NB4 (cell line): ENCODE data around the gene ZSCAN16.
"Not testable (repeated sequence)": the region's sequence is repeated elsewhere in the genome, so short reads cannot be mapped to it uniquely, and the experiment has no call there.

Experiments
- DNase-seq: peaks from one replicate; pipeline ENCODE4 v3.0.0; 2010; ENCODE audit warnings: low read depth
- H3K4me3 ChIP-seq: one replicate; pipeline ENCODE4 v1.5.1; 2011; ENCODE audit warnings: mild to moderate bottlenecking, low read depth, low read length, moderate library complexity
- CTCF ChIP-seq: IDR thresholded peaks from one replicate; pipeline ENCODE4 v1.5.1; 2012; ENCODE audit warnings: low read depth, low read length
- MAX ChIP-seq: IDR thresholded peaks from 2 replicates; pipeline ENCODE4 v1.6.1; 2011; ENCODE audit warnings: low read depth, low read length
- MYC ChIP-seq: IDR thresholded peaks from 2 replicates; pipeline ENCODE4 v1.6.1; 2011; ENCODE audit warnings: low read depth, low read length
- POLR2A ChIP-seq: IDR thresholded peaks from 2 replicates; pipeline ENCODE4 v1.6.1; 2011; ENCODE audit warnings: mild to moderate bottlenecking; ENCODE audit not compliant: insufficient read length; ENCODE audit errors: extremely low read depth

The ZSCAN16 gene

GRCh38 chr6:28111964-28112363 is 12.4 kb upstream of the ZSCAN16 start:
- no peak for DNase-seq
- TF ChIP-seq MYC, result no peak
- H3K4me3 ChIP-seq, result no peak overlapping the region

- no peak overlapping the region for H3K4me3 ChIP-seq
- no peak for TF ChIP-seq MYC
- no peak for TF ChIP-seq CTCF
- TF ChIP-seq MAX, result no peak
- no peak for TF ChIP-seq POLR2A
- no peak for DNase-seq
Measured at GRCh38 chr6:28115799-28116198, 8.6 kb upstream of the ZSCAN16 start.

- H3K4me3 ChIP-seq, result no peak overlapping the region
- no peak for TF ChIP-seq CTCF
- TF ChIP-seq MAX, result no peak
- TF ChIP-seq MYC, result no peak
- TF ChIP-seq POLR2A, result no peak
- no peak for DNase-seq
Measured at GRCh38 chr6:28117386-28118050, 6.9 kb upstream of the ZSCAN16 start.

GRCh38 chr6:28118217-28118616 is 6.2 kb upstream of the ZSCAN16 start:
- TF ChIP-seq MAX (no peak), CTCF (no peak), POLR2A (no peak), MYC (no peak)
- H3K4me3 ChIP-seq, result no peak overlapping the region
- DNase-seq, result no peak

GRCh38 chr6:28121876-28122275 is 2.5 kb upstream of the ZSCAN16 start:
- no peak overlapping the region for H3K4me3 ChIP-seq
- TF ChIP-seq MAX (no peak), MYC (no peak), POLR2A (no peak), CTCF (no peak)
- DNase-seq, result no peak

GRCh38 chr6:28122283-28122682 is 2.1 kb upstream of the ZSCAN16 start:
- DNase-seq, H3K4me3 ChIP-seq: not testable (repeated sequence)

GRCh38 chr6:28124971-28125353 is 553 bp downstream of the ZSCAN16 start:
- H3K4me3 ChIP-seq, result peak overlapping the region; percentile 77
- no peak for TF ChIP-seq CTCF
- no peak for DNase-seq
